Transverse colon (tissue), 4 donors: ENCODE measurements around the gene SYNE1. TPM values are rescaled to one million over a fixed set of nuclear protein-coding genes. Genes with fewer than 3 reads are reported as not detected.

ENCODE experiments used
- DNase-seq: peaks from one replicate; pipeline ENCODE4 v3.0.0-alpha.2; 2019
- H3K27ac ChIP-seq, 4 donors: fragments of 200-600 bp; sonication (generic); 2 replicates each; pipeline ENCODE4 v1.5.1; 2016 to 2018; ENCODE audit warnings: inconsistent platforms in 4 of 4
- H3K27me3 ChIP-seq: fragments of 200-600 bp; sonication (generic); 2 replicates; pipeline ENCODE4 v1.5.1; 2017; ENCODE audit warnings: inconsistent platforms
- H3K36me3 ChIP-seq, 4 donors: fragments of 200-600 bp; sonication (generic); 2 replicates each; pipeline ENCODE4 v1.5.1; 2017 to 2019; ENCODE audit warnings: inconsistent platforms in 4 of 4
- H3K4me1 ChIP-seq, 4 donors: fragments of 200-600 bp; sonication (generic); 2 replicates each; pipeline ENCODE4 v1.5.1; 2017 to 2020; ENCODE audit warnings: inconsistent platforms in 4 of 4
- H3K4me3 ChIP-seq, 4 donors: fragments of 200-600 bp; sonication (generic); 1 replicate in 1 of 4; 2 replicates in 3 of 4; pipeline versions ENCODE4 v1.5.1 to v1.6.1; 2017 to 2019; ENCODE audit warnings: inconsistent platforms in 4 of 4
- H3K9me3 ChIP-seq, 2 donors: fragments of 200-600 bp; sonication (generic); 2 replicates each; pipeline ENCODE4 v1.5.1; 2017 to 2019; ENCODE audit warnings: inconsistent platforms in 2 of 2
- EP300 ChIP-seq: sonication (generic); formaldehyde crosslinking; IDR thresholded peaks from one replicate; pipeline ENCODE4 v1.6.1; 2017; ENCODE audit warnings: antibody characterized with exemption, low read depth
- POLR2A ChIP-seq: fragments of 450-650 bp; IDR thresholded peaks from one replicate; pipeline ENCODE4 v1.6.1; 2016; ENCODE audit warnings: antibody characterized with exemption, mild to moderate bottlenecking, moderate library complexity
- POLR2AphosphoS5 ChIP-seq, 3 donors: sonication (generic); formaldehyde crosslinking; IDR thresholded peaks; one replicate each; pipeline ENCODE4 v1.6.1; 2016; ENCODE audit warnings: antibody characterized with exemption in 3 of 3
- WGBS, 2 donors: methylation state at CpG; one replicate each; pipeline ENCODE4 v1.1.5; 2018; ENCODE audit warnings: low coverage in 1 of 2; 5-methylcytosine and 5-hydroxymethylcytosine counted together
- in situ Hi-C, 4 donors: fragments of 200-750 bp; cut with MboI; loops; one replicate each; pipeline versions ENCODE4 v1.15.0 to v1.15.1; 2017; ENCODE audit warnings: low sequenced_read_pairs in 3 of 4, low pct_ligation_motif_present in 1 of 4, low pct_unique_long_range_greater_than_20kb in 1 of 4
- intact Hi-C: fragments of 100-400 bp; cut with DNase I; formaldehyde crosslinking; loops from one replicate; pipeline ENCODE4 v1.15.1; 2023; ENCODE audit warnings: low total_unique reads
- total RNA-seq, 4 donors: library from RNA; depleted of rRNA; stranded (reverse); fragments of >200 nt; gene quantifications; one replicate each; pipeline ENCODE4 v1.1.0, GENCODE V29; 2016
- TF ChIP-seq, protein P1 (sequence below), 5 experiments: fragments of 200-600 bp in 3 of 5; fragments of 450-650 bp in 2 of 5; sonication (generic) in 3 of 5; IDR thresholded peaks; 1 replicate in 2 of 5; 2 replicates in 3 of 5; pipeline ENCODE4 v1.5.1; 2016 to 2017; ENCODE audit warnings: antibody characterized with exemption in 5 of 5, inconsistent platforms in 3 of 5, mild to moderate bottlenecking in 2 of 5, moderate library complexity in 1 of 5

The SYNE1 gene
- total RNA-seq, 4 donors from 2014 or later: 31.4 to 87.2 (median 59.7) TPM

DNA sequence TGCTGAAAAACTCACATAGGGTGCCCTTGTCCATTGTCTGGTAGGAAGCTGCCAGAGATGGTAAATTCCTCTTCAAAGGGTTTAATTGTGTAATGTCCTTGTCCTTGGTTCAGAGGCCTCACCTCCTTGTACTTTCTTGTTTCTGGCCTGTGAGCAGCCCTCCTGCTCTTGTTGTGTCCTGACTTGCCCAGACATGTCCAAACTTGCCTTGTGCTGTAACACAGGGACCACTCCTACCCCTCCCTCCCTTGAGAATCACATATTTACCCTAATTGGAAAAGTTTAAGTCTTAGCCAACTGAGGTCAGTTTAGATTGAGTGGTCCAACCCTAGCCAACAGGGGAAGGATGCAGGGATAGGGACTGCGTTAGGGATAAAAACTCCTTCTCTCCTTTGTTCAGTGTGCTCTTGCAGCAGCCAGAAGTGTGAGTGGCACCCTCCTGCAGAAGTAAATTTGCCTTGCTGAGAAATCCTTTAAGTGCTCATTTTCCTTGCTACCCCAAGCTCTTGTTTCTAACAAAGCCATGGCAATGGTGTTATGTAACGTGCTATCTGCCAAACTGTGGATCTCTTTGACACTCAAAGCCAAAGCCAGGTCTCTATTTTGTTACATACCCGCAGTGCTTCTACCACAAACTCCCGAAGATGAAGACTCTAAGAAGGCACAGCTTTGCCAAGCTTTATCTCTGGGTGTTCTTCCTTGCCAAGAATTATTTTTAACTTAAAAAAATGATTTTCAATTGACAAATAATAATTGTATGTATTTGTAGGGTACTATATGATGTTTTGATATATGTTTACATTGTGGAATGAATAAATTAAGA lies 415.1 kb downstream of the SYNE1 start:
- H3K4me3 ChIP-seq: no peak overlapping the region
- H3K27ac ChIP-seq: no peak overlapping the region
- peaks cover 10 to 13% of the 10 kb centered on the region in 2 donors for H3K9me3 ChIP-seq
- in situ Hi-C loops: no loop called here
- peaks cover 0 to 54% (median 11%) of the 10 kb centered on the region in 4 donors for H3K36me3 ChIP-seq
- no peak for DNase-seq
- intact Hi-C loops: no loop called here
- no peaks in the 10 kb centered on the region for H3K27me3 ChIP-seq
- 91 to 94% methylated on average over 3 to 4 of the region's 4 CpGs for WGBS, 2 donors
- TF ChIP-seq, protein P1, sequence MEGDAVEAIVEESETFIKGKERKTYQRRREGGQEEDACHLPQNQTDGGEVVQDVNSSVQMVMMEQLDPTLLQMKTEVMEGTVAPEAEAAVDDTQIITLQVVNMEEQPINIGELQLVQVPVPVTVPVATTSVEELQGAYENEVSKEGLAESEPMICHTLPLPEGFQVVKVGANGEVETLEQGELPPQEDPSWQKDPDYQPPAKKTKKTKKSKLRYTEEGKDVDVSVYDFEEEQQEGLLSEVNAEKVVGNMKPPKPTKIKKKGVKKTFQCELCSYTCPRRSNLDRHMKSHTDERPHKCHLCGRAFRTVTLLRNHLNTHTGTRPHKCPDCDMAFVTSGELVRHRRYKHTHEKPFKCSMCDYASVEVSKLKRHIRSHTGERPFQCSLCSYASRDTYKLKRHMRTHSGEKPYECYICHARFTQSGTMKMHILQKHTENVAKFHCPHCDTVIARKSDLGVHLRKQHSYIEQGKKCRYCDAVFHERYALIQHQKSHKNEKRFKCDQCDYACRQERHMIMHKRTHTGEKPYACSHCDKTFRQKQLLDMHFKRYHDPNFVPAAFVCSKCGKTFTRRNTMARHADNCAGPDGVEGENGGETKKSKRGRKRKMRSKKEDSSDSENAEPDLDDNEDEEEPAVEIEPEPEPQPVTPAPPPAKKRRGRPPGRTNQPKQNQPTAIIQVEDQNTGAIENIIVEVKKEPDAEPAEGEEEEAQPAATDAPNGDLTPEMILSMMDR (IDR thresholded peaks at IDR 0.05): no peak
- no peak for TF ChIP-seq EP300
- no peak for TF ChIP-seq POLR2AphosphoS5 (IDR thresholded peaks at IDR 0.05)
- no peak for TF ChIP-seq POLR2A
- peaks cover 0 to 6% (median 0%) of the 10 kb centered on the region in 4 donors for H3K4me1 ChIP-seq

DNA sequence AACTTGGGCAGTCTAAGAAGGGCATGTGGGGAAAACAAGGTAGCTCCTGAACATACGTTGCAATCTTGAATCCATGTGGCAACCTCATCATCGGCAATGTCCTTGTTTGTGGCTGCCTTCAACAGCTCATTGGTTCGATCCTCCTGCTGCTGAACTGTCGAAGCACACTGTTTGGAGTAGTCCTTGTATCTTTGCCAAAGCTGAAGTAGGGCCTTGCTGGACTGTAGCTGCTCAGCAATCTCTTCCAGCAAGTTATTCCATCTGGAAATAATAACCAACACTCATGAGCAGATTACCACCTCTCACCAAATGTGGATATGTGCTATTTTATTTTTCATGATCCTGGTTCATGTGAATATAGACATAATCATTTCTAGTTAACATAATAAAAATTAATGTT lies 416.4 kb downstream of the SYNE1 start:
- Histone ChIP-seq H3K4me3 (no peak overlapping the region), H3K27me3 (no peaks in the 10 kb centered on the region), H3K9me3 (peaks cover 10 to 13% of the 10 kb centered on the region in 2 donors), H3K27ac (no peak overlapping the region), H3K4me1 (peaks cover 0 to 5% (median 0%) of the 10 kb centered on the region in 4 donors), H3K36me3 (peaks cover 0 to 54% (median 11%) of the 10 kb centered on the region in 4 donors)
- in situ Hi-C loops: no loop called here
- TF ChIP-seq POLR2A: no peak
- TF ChIP-seq EP300: no peak
- TF ChIP-seq, protein P1 (IDR thresholded peaks at IDR 0.05): no peak
- no peak for TF ChIP-seq POLR2AphosphoS5 (IDR thresholded peaks at IDR 0.05)
- intact Hi-C loops: no loop called here
- DNase-seq: no peak
- WGBS, 2 donors: 79% methylated on average over 4 of the region's 4 CpGs; no CpG with 5 or more reads in 1 of the 2 donors

DNA sequence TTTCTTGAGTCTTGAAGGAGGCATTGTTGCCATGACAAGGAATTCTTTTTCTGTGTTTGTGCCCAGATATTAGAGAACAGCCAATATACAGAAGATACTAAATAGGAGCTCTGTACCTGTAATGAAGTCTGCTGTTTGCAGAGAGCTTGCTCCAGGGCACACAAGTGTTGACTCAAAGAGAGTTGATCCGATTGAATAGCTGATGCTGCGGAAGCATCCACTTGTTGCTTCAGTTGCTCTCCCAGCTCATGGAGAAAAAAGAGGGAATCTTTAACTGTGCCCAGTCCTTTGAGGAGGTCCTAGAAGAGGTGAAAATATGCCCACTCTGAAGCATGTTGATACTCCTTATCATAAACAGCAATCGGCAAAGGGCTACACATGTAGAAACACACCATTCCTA lies 418.3 kb downstream of the SYNE1 start:
- 95% methylated on average over 3 of the region's 3 CpGs; no CpG with 5 or more reads in 1 of the 2 donors for WGBS, 2 donors
- in situ Hi-C loops (no loop called here), intact Hi-C loops (no loop called here)
- Histone ChIP-seq H3K27me3 (no peaks in the 10 kb centered on the region), H3K9me3 (peaks cover 10 to 13% of the 10 kb centered on the region in 2 donors), H3K4me3 (no peak overlapping the region), H3K27ac (no peak overlapping the region), H3K36me3 (peaks cover 0 to 53% (median 12%) of the 10 kb centered on the region in 4 donors), H3K4me1 (no peaks in the 10 kb centered on the region)
- no peak for DNase-seq
- no peak for TF ChIP-seq POLR2AphosphoS5 (IDR thresholded peaks at IDR 0.05)
- TF ChIP-seq, protein P1 (IDR thresholded peaks at IDR 0.05): no peak

DNA sequence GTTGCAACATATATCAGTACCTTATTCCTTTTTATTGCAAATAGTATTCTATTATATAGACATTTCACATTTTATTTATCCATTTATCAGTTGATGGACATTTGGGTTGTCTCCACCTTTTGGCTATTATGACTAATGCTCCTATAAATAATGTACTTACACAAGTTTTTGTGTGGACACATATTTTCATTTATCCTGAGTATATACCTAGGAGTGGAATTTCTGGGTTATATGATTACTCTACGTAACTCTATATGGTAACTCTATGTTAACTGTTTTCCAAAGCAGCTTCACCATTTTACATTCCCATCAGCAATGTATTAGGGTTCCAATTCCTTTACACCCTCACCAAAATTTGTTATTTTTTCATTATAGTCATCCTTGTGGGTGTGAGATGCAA lies 424.7 kb downstream of the SYNE1 start:
- intact Hi-C loops: no loop called here
- H3K36me3 ChIP-seq: peaks cover 0 to 24% (median 8%) of the 10 kb centered on the region in 4 donors
- DNase-seq: no peak
- H3K9me3 ChIP-seq: no peaks in the 10 kb centered on the region
- no peaks in the 10 kb centered on the region for H3K4me1 ChIP-seq
- no peaks in the 10 kb centered on the region for H3K27me3 ChIP-seq
- H3K27ac ChIP-seq: no peak overlapping the region
- in situ Hi-C loops: no loop called here
- no peak for TF ChIP-seq POLR2AphosphoS5 (IDR thresholded peaks at IDR 0.05)
- TF ChIP-seq, protein P1 (IDR thresholded peaks at IDR 0.05): no peak
- no peak for TF ChIP-seq EP300
- WGBS, 2 donors: 97 to 100% methylated on average over 1 of the region's 1 CpG
- no peak overlapping the region for H3K4me3 ChIP-seq
